GM23338 (cell line): ENCODE measurements around the gene RNF213. TPM values are rescaled to one million over a fixed set of nuclear protein-coding genes. Genes with fewer than 3 reads are reported as not detected.

Source experiments
- ETS1 ChIP-seq: IDR thresholded peaks from 2 replicates; pipeline ENCODE4 v1.6.1; 2016; ENCODE audit warnings: antibody characterized with exemption
- EZH2 ChIP-seq: fragments of 200-600 bp; sonication (generic); IDR thresholded peaks from one replicate; pipeline ENCODE4 v1.8.0; 2017; ENCODE audit warnings: antibody characterized with exemption, mild to moderate bottlenecking, low read depth; ENCODE audit not compliant: unreplicated experiment
- JUNB ChIP-seq: IDR thresholded peaks from one replicate; pipeline ENCODE4 v1.6.1; 2016; ENCODE audit warnings: antibody characterized with exemption; ENCODE audit not compliant: unreplicated experiment
- REST ChIP-seq: IDR thresholded peaks from one replicate; pipeline ENCODE4 v1.6.1; 2018; ENCODE audit warnings: antibody characterized with exemption; ENCODE audit not compliant: unreplicated experiment
- STAT1 ChIP-seq: IDR thresholded peaks from one replicate; pipeline ENCODE4 v1.6.1; 2016; ENCODE audit warnings: antibody characterized with exemption; ENCODE audit not compliant: unreplicated experiment
- polyA plus RNA-seq: library from polyadenylated mRNA; unstranded; fragments of >200 nt; fragmentation: Nextera tagmentation; extraction: Ambion mirVana; gene quantifications from 2 replicates; pipeline ENCODE4 v1.2.1, GENCODE V29; 2016
- total RNA-seq: library from RNA; depleted of rRNA; stranded (reverse); fragments of >200 nt; shearing (Covaris generic); gene quantifications from 2 replicates; pipeline ENCODE4 v1.2.3, GENCODE V29; 2014
- TF ChIP-seq, protein P1 (sequence below): fragments of 250-450 bp; sonication (Bioruptor Pico); IDR thresholded peaks from 2 replicates; pipeline ENCODE4 v1.5.0; 2020; ENCODE audit warnings: mild to moderate bottlenecking, moderate library complexity
- TF ChIP-seq, protein P2 (sequence below), 2 experiments: fragments of 200-600 bp in 1 of 2; sonication (generic) in 1 of 2; conservative IDR thresholded peaks; 2 replicates each; pipeline versions ENCODE4 v1.5.1 to v1.6.1; 2016 to 2017; ENCODE audit warnings: antibody characterized with exemption in 2 of 2, low read depth in 2 of 2, mild to moderate bottlenecking in 2 of 2, moderate library complexity in 1 of 2

Gene RNF213
- total and polyA plus RNA-seq, 2 experiments from 2014 or later = 21.2 to 67.2 TPM

DNA sequence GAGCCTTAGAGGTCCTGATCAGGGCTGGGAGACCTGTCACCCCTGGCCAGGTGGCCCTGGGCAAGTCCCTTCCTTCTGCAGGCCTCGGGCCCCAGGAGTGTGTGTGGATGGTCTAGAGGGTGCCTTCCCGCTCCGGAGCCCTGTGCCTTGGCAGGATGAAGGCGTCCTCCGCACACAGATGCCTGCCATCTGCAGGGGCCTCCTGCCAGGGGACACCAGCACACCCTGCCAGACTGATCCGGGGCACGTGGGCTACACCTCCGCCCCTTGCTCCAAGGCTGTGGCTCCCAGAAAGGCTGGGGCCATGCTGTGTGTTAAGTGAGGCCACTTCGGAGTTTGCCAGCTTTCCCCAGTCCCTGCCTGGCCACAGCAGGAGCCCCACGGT is 185.1 kb downstream of the RNF213 start (continued):
- TF ChIP-seq, protein P1, sequence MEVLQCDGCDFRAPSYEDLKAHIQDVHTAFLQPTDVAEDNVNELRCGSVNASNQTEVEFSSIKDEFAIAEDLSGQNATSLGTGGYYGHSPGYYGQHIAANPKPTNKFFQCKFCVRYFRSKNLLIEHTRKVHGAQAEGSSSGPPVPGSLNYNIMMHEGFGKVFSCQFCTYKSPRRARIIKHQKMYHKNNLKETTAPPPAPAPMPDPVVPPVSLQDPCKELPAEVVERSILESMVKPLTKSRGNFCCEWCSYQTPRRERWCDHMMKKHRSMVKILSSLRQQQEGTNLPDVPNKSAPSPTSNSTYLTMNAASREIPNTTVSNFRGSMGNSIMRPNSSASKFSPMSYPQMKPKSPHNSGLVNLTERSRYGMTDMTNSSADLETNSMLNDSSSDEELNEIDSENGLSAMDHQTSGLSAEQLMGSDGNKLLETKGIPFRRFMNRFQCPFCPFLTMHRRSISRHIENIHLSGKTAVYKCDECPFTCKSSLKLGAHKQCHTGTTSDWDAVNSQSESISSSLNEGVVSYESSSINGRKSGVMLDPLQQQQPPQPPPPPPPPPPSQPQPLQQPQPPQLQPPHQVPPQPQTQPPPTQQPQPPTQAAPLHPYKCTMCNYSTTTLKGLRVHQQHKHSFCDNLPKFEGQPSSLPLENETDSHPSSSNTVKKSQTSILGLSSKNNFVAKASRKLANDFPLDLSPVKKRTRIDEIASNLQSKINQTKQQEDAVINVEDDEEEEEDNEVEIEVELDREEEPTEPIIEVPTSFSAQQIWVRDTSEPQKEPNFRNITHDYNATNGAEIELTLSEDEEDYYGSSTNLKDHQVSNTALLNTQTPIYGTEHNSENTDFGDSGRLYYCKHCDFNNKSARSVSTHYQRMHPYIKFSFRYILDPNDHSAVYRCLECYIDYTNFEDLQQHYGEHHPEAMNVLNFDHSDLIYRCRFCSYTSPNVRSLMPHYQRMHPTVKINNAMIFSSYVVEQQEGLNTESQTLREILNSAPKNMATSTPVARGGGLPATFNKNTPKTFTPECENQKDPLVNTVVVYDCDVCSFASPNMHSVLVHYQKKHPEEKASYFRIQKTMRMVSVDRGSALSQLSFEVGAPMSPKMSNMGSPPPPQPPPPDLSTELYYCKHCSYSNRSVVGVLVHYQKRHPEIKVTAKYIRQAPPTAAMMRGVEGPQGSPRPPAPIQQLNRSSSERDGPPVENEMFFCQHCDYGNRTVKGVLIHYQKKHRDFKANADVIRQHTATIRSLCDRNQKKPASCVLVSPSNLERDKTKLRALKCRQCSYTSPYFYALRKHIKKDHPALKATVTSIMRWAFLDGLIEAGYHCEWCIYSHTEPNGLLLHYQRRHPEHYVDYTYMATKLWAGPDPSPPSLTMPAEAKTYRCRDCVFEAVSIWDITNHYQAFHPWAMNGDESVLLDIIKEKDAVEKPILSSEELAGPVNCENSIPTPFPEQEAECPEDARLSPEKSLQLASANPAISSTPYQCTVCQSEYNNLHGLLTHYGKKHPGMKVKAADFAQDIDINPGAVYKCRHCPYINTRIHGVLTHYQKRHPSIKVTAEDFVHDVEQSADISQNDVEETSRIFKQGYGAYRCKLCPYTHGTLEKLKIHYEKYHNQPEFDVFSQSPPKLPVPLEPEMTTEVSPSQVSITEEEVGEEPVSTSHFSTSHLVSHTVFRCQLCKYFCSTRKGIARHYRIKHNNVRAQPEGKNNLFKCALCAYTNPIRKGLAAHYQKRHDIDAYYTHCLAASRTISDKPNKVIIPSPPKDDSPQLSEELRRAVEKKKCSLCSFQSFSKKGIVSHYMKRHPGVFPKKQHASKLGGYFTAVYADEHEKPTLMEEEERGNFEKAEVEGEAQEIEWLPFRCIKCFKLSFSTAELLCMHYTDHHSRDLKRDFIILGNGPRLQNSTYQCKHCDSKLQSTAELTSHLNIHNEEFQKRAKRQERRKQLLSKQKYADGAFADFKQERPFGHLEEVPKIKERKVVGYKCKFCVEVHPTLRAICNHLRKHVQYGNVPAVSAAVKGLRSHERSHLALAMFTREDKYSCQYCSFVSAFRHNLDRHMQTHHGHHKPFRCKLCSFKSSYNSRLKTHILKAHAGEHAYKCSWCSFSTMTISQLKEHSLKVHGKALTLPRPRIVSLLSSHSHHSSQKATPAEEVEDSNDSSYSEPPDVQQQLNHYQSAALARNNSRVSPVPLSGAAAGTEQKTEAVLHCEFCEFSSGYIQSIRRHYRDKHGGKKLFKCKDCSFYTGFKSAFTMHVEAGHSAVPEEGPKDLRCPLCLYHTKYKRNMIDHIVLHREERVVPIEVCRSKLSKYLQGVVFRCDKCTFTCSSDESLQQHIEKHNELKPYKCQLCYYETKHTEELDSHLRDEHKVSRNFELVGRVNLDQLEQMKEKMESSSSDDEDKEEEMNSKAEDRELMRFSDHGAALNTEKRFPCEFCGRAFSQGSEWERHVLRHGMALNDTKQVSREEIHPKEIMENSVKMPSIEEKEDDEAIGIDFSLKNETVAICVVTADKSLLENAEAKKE = no peak
- TF ChIP-seq REST = no peak
- TF ChIP-seq STAT1 = no peak
- no peak for TF ChIP-seq EZH2
- TF ChIP-seq, protein P2, sequence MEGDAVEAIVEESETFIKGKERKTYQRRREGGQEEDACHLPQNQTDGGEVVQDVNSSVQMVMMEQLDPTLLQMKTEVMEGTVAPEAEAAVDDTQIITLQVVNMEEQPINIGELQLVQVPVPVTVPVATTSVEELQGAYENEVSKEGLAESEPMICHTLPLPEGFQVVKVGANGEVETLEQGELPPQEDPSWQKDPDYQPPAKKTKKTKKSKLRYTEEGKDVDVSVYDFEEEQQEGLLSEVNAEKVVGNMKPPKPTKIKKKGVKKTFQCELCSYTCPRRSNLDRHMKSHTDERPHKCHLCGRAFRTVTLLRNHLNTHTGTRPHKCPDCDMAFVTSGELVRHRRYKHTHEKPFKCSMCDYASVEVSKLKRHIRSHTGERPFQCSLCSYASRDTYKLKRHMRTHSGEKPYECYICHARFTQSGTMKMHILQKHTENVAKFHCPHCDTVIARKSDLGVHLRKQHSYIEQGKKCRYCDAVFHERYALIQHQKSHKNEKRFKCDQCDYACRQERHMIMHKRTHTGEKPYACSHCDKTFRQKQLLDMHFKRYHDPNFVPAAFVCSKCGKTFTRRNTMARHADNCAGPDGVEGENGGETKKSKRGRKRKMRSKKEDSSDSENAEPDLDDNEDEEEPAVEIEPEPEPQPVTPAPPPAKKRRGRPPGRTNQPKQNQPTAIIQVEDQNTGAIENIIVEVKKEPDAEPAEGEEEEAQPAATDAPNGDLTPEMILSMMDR (conservative IDR thresholded peaks at IDR 0.05; ENCODE audit: low read depth in 2 of 2) = no peak
- TF ChIP-seq JUNB = no peak
- no peak for TF ChIP-seq ETS1
